UCSD-AML1 (cell line): Measurements from ENCODE around the gene XPNPEP1.

ENCODE experiments used
- DNase-seq: peaks from one replicate; lab custom pipeline; 2025; ENCODE audit not compliant: unreplicated experiment; lab: John Stamatoyannopoulos, UW

XPNPEP1 gene

DNA sequence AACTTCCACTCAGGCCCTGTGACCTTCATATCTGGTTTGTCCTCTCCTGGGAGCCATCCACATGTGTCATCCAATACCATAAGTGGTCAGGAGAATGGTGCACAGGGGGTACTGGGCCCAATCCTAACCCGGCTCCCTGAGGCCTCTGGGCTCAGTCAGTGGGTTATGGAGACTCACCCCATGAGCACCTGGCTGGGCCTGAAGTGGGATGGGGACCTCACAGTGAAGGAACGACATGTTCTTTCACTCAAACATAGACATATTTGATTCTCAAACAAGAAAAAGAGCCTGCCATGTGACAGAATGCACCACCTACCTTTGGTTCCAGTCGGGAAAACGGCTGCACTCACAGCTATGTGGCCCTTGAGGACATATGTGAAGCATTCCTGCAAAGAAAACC, 51.8 kb downstream of the XPNPEP1 start:
- DNase-seq, result no peak

DNA sequence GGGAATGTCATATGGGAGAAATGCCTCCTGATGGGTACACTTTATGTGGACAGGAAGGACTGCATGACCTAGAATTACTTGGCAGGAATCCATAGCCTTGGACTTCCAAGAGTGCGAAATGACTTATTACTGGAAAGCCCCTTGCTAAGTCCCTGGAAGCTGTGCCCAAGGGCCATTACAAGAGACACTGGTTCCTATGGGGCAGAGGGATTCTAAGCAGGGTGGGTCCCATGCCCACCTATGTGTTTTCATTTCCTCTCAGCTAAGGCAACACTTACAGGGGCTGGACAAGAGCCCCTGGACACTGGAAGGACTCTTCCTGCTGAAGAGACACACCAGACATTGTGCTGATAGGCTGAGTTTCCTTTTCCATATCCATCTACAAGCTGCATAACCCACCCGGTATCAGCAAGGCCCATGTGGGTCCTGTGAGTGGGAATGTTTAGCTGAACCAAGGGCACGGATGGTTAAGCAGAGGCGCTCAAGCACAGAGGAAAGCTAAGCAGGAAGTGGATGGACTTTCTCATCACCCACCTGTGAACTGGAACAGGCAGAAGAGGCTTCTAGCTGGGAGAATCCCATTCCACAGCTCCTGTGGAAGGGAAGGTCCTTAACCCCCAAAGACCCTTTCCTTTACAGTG, 56.2 kb downstream of the XPNPEP1 start:
- no peak for DNase-seq

DNA sequence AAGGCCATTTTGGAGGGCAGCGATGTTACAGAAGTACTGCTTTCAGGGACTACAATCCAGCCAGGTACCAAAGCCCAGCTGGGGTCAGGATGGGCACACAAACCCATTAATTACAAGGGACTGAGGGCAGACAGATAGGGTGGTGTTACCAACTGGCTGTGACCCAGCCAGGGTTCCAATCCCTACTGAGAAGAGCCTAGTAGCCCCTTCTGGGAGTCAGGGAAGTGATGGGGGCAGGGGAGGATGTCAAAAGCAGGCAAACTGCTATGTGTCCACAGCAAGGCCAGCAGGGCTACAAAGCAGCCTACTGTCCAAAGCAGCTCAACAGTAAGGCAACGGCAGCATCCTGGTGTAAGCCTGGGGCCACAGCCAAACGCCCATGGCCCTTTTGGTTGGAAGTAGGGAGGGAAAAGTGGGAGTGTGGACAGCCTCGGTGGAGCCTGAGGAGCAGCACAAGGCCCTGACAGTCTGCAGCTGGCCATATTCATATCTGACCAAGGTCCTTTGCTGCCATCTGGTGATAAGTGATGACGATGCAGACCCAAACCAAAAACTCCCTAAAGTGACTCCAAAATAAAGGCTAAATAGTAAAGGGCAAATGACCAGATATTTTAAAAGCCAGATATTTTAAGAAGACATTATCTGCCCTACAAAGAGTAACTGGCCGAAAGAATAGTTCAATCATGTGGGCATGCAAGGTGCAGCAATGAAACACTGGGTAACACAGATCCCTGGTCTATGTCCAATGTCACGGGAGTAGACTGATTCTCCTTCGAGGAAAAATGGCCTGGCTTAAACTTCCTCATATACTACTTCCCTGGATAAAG, 56.9 kb downstream of the XPNPEP1 start:
- DNase-seq, result no peak

DNA sequence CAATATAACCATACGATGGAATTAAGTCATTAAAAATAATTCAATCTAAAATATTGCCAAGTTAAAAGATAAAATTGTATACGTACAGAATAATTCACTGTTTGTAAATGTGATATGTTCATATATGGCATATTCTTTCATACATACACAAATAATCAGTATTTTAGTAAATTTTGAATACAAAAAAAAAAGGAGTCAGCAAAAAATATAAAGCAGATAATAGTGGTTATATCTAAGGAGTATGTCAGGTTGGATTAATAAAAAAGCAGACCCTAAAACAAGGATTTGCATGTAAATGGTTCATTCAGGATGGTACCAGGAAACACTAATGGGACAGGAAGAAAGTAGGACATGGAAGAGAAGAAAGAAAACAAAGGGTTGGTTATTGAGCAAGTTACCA, 59.5 kb downstream of the XPNPEP1 start:
- DNase-seq, result no peak

DNA sequence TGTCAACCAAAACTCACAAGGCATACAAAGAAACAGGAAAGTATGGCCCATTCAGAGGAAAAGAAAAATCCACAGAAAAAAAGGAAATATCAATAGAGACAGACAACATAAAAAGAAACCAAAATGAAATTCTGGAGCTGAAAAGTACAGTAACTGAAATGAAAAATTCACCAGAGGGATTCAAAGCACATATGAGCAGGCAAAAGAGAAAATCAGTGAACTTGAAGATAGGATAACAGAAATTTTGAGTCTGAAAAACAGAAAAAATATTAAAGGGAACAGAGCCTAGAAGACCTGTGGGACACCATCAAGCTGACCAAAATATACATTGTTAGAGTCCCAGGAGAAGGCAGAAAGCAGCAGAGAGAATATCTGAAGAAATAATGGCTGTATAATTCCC, 60.6 kb downstream of the XPNPEP1 start:
- no peak for DNase-seq

DNA sequence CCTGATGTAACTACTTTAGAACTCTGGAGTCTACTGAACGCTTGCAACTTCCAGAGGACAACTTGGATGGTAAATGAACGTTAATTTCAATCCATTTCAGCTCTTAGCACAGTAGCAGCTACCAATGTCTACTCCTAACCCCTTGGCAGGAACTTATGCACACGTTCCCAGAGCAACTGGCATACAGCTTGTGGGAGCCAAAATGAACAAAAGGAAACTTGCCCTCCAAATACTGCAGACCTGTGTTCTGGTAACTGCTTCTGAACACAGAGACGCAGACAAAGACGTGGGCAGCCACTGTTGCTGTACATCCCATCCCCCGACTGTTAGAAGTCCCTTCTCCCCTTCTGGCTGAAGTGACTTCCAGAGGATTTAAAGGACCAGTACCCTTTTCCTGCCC, 61.3 kb downstream of the XPNPEP1 start:
- DNase-seq, result no peak

DNA sequence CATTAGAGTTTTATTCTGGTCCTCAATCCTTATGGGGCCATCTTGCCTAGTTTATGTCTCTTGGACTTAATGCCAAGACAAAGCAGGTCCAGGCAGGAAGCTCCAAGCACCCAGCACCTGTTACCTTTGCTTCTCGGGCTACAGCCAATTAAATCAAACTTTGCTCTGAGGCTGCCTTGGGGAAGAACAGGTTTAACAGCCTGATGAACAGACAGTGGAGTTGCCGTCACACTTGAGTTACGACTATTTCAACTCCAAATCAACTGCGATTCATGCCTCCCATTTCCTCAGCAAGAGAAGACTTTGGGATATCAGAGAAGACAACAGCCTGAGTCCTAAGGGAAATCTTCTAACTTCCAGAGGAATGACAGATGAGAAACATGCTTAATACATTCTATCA, 62.2 kb downstream of the XPNPEP1 start:
- DNase-seq, result no peak

DNA sequence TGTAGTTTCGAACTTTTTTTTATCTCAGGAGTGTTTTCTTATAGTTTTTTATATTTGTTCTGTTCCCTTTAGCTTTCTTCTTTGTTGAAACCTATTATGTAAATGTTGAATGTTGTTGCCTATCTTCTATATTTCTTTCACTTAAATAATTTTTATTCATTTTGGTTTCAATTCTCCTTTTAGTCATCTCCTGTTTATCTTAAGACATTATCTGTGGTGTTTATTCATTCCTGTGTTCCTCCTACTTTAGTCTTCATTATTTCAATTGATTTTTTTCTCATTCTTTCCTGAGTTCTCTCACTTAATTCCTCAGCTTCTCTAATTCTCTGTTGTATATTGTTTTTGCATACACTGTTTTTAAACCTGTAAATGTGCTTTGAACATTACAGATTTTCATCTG, 64.1 kb downstream of the XPNPEP1 start:
- no peak for DNase-seq

DNA sequence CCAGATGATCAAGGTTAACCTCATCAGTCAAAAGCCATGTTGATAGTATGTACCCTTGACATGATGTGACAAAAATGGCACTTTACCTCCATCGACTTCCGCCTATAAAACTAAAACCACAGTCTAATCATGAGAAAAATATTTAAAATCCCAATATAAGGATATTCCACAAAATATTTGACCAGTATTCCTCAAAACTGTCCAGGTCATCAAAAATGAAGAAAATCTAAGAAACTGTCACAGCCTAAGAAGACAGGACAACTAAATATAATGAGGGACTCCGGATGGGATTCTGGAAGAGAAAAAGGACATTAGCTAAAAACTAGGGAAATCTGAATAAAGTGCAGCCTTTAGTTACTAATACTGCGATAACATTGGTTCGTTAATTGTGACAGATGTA, 67.6 kb downstream of the XPNPEP1 start:
- DNase-seq, result no peak

DNA sequence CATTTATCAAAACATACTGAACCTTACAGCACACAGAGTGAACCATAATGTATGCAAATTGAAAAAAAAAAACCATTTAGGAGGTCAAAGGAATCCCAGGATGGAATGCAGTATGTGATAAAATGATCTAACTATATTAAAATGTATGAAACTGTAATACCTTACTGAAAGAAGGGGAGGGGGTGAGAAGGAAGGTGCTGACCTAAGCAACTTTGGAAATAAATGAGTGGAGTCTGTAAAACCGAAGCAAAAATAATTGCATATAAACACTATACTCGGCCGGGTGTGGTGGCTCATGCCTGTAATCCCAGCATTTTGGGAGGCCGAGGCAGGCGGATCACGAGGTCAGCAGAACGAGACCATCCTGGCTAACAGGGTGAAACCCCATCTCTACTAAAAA, 69.4 kb downstream of the XPNPEP1 start:
- DNase-seq, result no peak

DNA sequence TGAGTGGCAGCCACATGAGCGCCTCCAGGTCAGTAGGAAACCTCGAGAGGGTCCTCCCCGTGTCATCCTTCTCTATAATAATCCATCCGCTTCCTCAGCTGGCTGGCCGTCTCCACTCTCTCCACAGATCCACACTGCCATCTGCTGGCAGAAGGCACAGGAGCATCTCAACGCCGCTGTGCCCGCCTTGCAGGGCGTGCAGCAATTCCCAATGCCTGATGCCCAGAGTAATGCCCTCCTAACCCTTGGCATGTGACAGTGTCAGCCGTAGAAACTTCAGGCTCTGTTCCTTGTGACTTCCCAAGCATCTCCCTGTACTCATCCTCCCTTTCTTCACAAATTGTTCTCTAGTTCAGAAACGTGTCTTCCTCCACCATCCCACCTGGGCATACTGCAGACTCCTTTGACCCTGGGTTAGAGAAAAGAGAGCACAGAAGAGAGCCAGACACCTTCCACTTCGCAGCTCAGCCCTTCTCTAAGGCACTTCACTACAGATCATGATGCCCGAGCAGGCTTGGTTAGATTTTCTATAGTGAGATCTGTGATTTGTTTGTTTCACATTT, 70.8 kb downstream of the XPNPEP1 start:
- DNase-seq, result peak; percentile 60

DNA sequence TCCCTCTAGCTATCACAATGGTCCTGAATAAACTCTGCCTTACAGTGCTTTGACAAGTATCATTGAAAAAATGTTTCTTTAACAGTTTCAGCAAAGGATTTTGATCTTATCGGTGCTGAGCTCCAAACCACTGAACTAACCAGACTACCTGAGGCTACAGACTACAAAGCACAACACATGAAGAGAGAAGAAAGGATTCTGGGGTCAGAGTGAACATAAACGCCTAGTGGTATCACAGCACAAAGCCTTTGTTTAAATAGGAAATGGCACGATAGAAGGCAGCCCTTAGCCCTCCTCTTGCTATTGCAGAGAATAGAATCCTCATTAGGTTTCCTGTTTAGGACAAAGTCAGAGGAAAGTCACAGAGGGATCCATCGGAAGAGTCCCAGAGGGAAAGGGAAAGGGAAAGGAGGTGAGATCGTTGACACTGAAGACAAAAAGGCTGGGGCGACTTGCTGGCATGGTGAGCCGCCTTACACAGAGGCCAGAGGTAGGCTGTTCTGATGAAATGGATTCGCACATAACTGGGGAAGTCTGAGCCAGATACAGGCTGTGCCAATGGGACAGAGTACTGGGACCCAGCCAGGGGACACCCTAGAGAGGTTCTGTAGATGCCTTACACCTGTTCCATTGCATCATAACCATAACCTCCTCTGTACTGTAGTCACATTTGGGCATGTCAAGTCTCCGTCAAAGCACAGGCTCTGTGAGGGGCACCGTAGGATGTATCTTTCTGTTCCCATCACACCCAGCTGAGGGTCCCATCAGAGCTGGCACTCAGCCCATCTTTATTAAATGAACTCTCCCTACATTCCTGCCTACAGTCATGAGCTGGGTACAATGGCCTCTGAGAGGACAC, 71.5 kb downstream of the XPNPEP1 start:
- DNase-seq, result no peak

DNA sequence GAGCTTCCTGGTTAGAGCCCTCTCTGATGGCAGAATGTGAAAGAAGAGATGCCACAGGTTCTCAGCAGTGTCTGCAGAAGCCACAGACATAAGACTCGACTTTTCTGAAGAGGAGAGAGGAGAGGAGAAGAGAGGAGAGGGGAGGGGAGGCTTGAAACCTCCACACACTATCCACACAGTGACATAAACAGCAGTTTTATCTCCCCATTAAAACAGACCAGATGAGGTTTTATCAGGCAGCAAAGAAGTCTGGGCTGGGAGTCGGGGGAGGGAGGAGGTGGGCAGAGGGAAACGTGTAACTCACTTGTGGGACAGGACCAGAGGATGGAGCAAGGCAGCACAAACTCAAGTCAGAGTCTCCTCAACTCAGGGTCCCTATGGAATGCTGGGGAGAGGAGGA, 76.5 kb downstream of the XPNPEP1 start:
- DNase-seq, result no peak

DNA sequence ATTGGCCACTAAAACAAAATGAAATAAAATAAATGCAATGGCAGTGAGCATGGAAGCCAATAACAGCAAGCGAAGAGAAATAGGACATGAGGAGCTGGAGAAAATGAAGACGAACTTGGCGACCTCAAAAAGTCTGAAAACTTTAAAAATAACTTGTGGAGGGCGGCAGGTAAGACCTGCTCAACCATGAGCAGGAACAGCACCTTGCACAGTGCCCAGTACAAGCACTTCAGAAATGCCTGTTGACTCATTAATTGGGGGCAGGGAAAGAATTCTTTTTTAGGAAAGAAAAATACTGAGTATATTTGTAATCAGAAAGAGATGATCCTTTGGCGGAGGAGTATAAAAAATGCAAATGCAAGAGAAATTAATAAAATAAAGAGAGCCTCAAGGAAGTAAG, 78.0 kb downstream of the XPNPEP1 start:
- no peak for DNase-seq

DNA sequence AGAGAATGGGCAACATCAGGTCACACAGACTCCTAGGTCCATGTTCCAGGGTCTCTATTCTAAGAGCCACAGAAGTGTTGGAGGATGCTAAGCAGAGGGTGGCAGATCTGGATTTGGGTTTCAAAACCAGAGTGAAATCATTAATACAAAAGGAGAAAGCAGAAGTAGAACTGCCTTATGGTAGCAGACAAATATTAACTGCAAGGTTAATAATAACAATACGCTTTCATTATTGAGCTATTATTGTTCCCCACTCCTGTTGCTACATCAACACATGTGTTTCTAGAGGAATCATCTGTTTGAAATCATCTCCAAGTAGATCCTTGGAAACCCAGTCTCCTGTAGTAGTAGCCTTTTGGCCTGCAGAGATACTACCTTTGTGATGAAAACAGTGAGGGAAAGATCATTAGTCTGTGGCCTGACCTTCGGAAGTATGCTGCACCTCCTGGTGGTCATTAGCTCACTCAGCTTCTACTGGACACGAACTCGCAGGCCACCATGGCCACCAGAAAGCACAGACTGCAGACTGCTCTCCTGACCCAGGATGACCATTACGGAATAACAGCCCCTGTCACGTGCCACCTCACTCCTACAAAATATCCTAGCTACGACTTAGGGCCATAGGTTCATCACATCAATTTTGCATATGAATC, 84.6 kb downstream of the XPNPEP1 start:
- DNase-seq, result no peak

DNA sequence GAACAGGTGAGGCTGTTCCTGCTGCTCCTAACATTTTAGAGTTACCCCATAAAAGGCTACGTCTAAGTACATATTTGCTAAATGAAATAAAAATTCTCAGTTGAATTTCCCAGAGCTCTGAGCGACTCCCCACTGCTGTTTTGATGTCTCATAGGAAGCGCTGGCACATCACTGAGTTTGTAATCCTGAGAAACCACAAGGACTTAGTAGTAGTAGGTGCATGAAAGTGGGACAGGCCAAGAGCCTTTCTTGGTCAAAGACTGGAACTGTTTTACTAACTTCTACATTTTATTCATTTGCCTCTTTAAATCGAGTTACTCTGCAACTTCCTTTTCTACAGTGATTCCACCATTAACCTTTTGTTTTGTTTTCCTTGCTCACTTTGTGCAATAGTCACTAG, 85.9 kb downstream of the XPNPEP1 start:
- no peak for DNase-seq

DNA sequence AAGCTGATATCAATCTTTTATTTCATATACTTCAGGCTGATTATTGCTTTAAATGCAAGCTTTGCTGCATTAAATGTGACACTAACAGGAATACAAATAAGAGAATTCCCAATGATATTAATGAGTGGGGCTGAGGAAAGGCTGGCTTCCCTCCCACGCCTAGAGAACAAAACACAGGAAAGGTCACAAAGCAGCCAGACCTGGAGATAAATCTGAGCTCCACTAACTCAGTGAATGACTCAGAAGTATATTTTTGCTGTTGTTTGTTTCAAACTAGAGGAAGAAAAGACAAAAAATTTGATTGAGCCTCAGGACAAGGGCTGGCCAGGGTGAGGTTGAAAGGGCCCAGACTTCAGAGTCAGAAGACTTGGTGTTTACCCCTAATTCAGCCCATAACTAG, 88.1 kb downstream of the XPNPEP1 start:
- no peak for DNase-seq

DNA sequence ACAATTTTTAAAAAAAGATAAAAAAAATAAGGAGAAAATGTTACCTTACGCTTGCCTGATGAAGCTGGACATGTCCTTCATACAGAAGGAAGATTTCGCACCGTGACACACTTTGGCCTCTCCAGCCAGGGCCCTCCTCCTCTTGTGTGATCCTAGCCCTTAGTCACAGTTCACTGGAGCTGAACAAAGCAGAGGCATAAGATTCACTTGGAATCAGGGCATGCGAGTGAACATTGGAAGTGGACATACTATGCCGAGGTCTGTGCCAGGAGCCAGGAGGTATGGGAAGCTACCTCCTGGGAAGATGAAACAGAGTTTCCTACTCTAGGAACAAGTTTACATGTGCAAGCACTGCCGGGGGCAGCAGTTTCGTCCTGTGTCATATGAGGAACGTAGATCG, 91.5 kb downstream of the XPNPEP1 start:
- no peak for DNase-seq

DNA sequence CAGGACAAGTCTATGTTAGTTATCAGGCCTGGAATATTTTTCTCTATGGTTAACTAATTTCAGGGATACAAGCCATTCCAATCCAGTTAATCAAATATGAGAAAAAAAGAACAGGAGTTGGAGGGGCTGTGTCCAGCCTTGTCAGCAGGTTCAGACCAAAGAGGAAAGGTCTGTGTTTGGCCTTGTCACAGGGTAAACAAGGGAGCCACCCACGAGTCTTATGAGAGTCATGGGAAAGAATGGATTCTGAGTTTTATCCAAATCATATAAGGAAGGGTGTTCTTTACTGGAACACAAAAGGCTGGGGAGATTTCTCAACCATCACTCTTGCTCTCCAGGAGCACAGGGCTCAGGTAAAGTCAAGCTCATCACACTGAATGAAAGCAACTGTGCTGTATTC, 99.1 kb downstream of the XPNPEP1 start:
- DNase-seq, result no peak

DNA sequence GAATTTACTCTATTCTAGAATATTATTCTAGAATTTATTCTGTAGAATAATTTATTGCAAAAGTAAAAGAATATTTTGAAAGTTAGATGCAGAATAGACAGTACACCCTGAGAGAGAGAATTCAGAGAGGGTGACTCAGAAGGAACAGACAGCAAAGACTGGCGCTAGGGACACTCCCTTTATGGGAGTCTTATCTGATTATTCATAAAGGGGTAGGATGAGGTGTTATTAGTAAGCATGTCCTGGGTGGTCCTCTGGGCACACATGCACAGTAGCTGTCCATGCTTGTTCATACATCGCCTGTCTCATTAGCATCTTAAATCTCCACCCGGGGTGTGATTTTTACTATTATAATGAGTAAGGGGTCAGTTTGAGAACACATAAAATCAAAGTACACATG, 100.1 kb downstream of the XPNPEP1 start:
- DNase-seq, result no peak

DNA sequence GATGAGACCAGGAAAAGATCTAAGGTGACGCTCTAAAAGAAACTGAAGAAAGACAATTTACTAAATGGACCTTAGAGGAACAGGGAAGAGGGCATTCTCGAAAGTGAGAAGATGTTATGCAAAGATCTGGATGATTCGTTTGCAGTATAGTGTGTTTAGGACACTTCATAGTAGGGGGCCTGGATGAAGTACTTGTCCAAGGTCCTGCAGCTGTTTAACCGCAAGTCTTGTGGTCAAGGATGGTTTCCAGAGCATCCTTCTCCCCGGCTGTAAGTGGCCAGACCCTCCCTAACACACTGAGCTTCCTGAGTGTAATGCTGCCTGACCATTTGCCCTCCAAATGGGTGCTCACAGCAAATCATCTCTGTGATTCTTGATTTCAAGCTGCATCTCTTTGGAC, 101.6 kb downstream of the XPNPEP1 start:
- no peak for DNase-seq
